Activated CD8-positive, alpha-beta memory T cell treated with anti-CD3 and anti-CD28 coated beads, Interleukin-2, amount 50 U/mL, for 24 hours (primary cell): ENCODE data around the gene STAC2.
"Not testable (repeated sequence)": the region's sequence is repeated elsewhere in the genome, so short reads cannot be mapped to it uniquely, and the experiment has no call there.

Source experiments
- DNase-seq: peaks from one replicate; pipeline ENCODE4 v3.0.0-alpha.2; 2020; ENCODE audit errors: extremely low read depth

STAC2 gene

GRCh38 chr17:39187152-39187830 lies 38.5 kb downstream of the STAC2 start:
- no peak for DNase-seq

- DNase-seq, result no peak
Observed at GRCh38 chr17:39186481-39187002, 39.2 kb downstream of the STAC2 start.

GRCh38 chr17:39183720-39184119 lies 42.0 kb downstream of the STAC2 start:
- DNase-seq, result no peak

- DNase-seq, result no peak
Observed at GRCh38 chr17:39183045-39183444, 42.7 kb downstream of the STAC2 start.

GRCh38 chr17:39181303-39181702 lies 44.4 kb downstream of the STAC2 start:
- DNase-seq, result no peak

GRCh38 chr17:39178536-39178935 lies 47.2 kb downstream of the STAC2 start:
- DNase-seq, result no peak

- DNase-seq, result no peak
Observed at GRCh38 chr17:39177256-39177655, 48.5 kb downstream of the STAC2 start.

GRCh38 chr17:39175695-39176093 lies 50.1 kb downstream of the STAC2 start:
- DNase-seq, result no peak

- peak; percentile 56 for DNase-seq
Observed at GRCh38 chr17:39174920-39175694, 50.6 kb downstream of the STAC2 start.

- no peak for DNase-seq
Observed at GRCh38 chr17:39173526-39174274, 52.0 kb downstream of the STAC2 start.

- no peak for DNase-seq
Observed at GRCh38 chr17:39173080-39173479, 52.7 kb downstream of the STAC2 start.

- DNase-seq, result no peak
Observed at GRCh38 chr17:39171933-39172332, 53.8 kb downstream of the STAC2 start.

GRCh38 chr17:39170558-39170957 lies 55.2 kb downstream of the STAC2 start:
- no peak for DNase-seq

GRCh38 chr17:39170109-39170508 lies 55.6 kb downstream of the STAC2 start:
- DNase-seq, result no peak

- no peak for DNase-seq
Observed at GRCh38 chr17:39169518-39169917, 56.2 kb downstream of the STAC2 start.

GRCh38 chr17:39169101-39169500 lies 56.6 kb downstream of the STAC2 start:
- no peak for DNase-seq

- DNase-seq, result not testable (repeated sequence)
Observed at GRCh38 chr17:39168503-39168902, 57.2 kb downstream of the STAC2 start.

GRCh38 chr17:39167476-39167875 lies 58.3 kb downstream of the STAC2 start:
- no peak for DNase-seq

- no peak for DNase-seq
Observed at GRCh38 chr17:39166437-39167335, 59.1 kb downstream of the STAC2 start.

- no peak for DNase-seq
Observed at GRCh38 chr17:39165841-39166349, 59.9 kb downstream of the STAC2 start, which contains the start of gene ARL5C. Gene ARL5C (minus strand): TSS chr17:39166161. CDS start chr17:39165760, 401 bp downstream.
